NT2/D1 (cell line): ENCODE results near the gene WFS1.

ENCODE experiments used
- DNase-seq: peaks from one replicate; pipeline ENCODE4 v3.0.0-alpha.2; 2011; ENCODE audit warnings: low read depth, low spot score
- H3K27me3 ChIP-seq: 2 replicates; pipeline ENCODE4 v1.6.0; 2011; ENCODE audit warnings: mild to moderate bottlenecking; ENCODE audit not compliant: insufficient read length, insufficient read depth
- H3K36me3 ChIP-seq: 2 replicates; pipeline ENCODE4 v1.6.1; 2011; ENCODE audit warnings: mild to moderate bottlenecking, low read length, mixed read lengths; ENCODE audit not compliant: insufficient read depth, insufficient read length
- H3K4me1 ChIP-seq: 2 replicates; pipeline ENCODE4 v1.5.1; 2011; ENCODE audit not compliant: insufficient read depth, insufficient read length
- H3K4me3 ChIP-seq: 2 replicates; pipeline ENCODE4 v1.5.1; 2011; ENCODE audit warnings: low read depth; ENCODE audit not compliant: insufficient read length
- H3K9ac ChIP-seq: 2 replicates; pipeline ENCODE4 v1.6.0; 2011; ENCODE audit warnings: low read depth; ENCODE audit not compliant: insufficient read length
- H3K9me3 ChIP-seq: 2 replicates; pipeline ENCODE4 v1.5.1; 2011; ENCODE audit warnings: mild to moderate bottlenecking, low read length; ENCODE audit not compliant: insufficient read depth
- SUZ12 ChIP-seq: IDR thresholded peaks from 2 replicates; pipeline ENCODE4 v1.6.1; 2011; ENCODE audit not compliant: insufficient read length, insufficient read depth; ENCODE audit errors: extremely low read depth
- YY1 ChIP-seq: IDR thresholded peaks from 2 replicates; pipeline ENCODE4 v1.6.1; 2011; ENCODE audit not compliant: insufficient read length, insufficient read depth
- ZNF274 ChIP-seq: IDR thresholded peaks from 2 replicates; pipeline ENCODE4 v1.6.1; 2011; ENCODE audit warnings: mild to moderate bottlenecking, low read depth, low read length

The WFS1 gene

DNA sequence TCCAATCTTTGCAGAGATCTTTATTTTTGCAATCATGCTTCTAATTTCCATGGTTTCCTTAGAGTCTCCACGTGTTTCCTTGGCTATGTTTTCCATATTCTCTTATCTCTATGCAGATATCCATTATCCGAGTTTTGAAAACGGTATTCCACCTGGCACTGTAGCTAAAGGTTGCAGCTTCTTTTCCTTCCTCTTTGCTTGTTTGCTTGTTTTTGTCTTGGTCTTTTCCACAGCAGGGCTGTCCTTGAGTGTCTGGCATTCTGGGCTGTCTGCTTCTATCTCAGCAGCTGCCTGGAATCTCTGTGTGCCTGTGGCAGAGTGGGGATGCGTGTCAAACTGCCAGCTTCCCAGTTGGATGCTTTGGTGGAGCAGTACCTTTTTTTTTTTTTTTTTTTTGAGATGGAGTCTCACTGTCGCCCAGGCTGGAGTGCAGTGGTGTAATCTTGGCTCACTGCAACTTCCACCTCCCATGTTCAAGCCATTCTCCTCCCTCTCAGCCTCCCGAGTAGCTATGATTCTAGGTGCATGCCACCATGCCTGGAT is 46.9 kb downstream of the WFS1 start:
- H3K9ac ChIP-seq: no peak overlapping the region
- no peaks in the 10 kb centered on the region for H3K27me3 ChIP-seq
- TF ChIP-seq SUZ12: no peak
- TF ChIP-seq ZNF274: no peak
- TF ChIP-seq YY1: no peak
- no peak overlapping the region for H3K4me3 ChIP-seq
- no peak for DNase-seq
- no peaks in the 10 kb centered on the region for H3K4me1 ChIP-seq
- H3K36me3 ChIP-seq: no peaks in the 10 kb centered on the region
- H3K9me3 ChIP-seq: peaks cover 8% of the 10 kb centered on the region; the same call in 1 of the 2 replicates

DNA sequence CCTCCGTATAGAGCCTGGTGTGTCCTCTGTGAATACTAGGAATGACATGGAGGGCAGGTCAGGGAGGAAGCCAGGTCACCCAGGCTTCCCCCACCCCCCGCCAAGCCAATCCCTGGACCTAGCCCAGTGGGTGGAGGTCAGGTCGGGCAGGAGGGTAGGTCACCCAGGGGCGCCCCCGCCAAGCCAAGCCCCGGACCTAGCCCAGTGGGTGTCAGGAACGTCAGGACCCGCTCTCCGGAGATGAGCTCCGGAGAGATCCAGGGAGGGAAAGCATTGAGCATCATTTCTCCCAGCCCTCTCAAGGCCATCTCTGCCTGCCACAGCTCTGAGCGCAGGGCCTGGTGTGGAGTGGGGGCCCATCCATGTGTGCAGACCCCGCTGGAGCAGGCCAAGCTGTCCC is 48.6 kb downstream of the WFS1 start:
- peaks cover 2% of the 10 kb centered on the region for H3K4me1 ChIP-seq
- H3K36me3 ChIP-seq: no peaks in the 10 kb centered on the region
- no peak for DNase-seq
- H3K4me3 ChIP-seq: no peak overlapping the region
- H3K27me3 ChIP-seq: no peaks in the 10 kb centered on the region
- TF ChIP-seq SUZ12: no peak
- no peak for TF ChIP-seq YY1
- no peak for TF ChIP-seq ZNF274
- H3K9ac ChIP-seq: no peak overlapping the region
- H3K9me3 ChIP-seq: peaks cover 8% of the 10 kb centered on the region; the same call in 1 of the 2 replicates

GRCh38 chr4:6319530-6320150 is 50.0 kb downstream of the WFS1 start:
- Histone ChIP-seq H3K9me3 (peaks cover 8% of the 10 kb centered on the region; the same call in 1 of the 2 replicates), H3K4me1 (peaks cover 5% of the 10 kb centered on the region), H3K4me3 (no peak overlapping the region), H3K27me3 (no peaks in the 10 kb centered on the region), H3K9ac (no peak overlapping the region), H3K36me3 (no peaks in the 10 kb centered on the region)
- no peak for DNase-seq
- TF ChIP-seq SUZ12 (no peak), ZNF274 (no peak), YY1 (no peak)

- Histone ChIP-seq H3K9me3 (peaks cover 8% of the 10 kb centered on the region; the same call in 1 of the 2 replicates), H3K9ac (no peak overlapping the region), H3K4me3 (no peak overlapping the region), H3K36me3 (no peaks in the 10 kb centered on the region), H3K4me1 (peaks cover 10% of the 10 kb centered on the region), H3K27me3 (no peaks in the 10 kb centered on the region)
- DNase-seq: no peak
- no peak for TF ChIP-seq SUZ12
- TF ChIP-seq YY1: no peak
- no peak for TF ChIP-seq ZNF274
Measured at GRCh38 chr4:6320663-6321062, 51.0 kb downstream of the WFS1 start.

- no peak overlapping the region for H3K4me3 ChIP-seq
- TF ChIP-seq ZNF274 (no peak), SUZ12 (no peak), YY1 (no peak)
- H3K27me3 ChIP-seq: no peaks in the 10 kb centered on the region
- no peak for DNase-seq
- no peak overlapping the region for H3K9ac ChIP-seq
- peaks cover 13% of the 10 kb centered on the region for H3K4me1 ChIP-seq
- H3K9me3 ChIP-seq: peaks cover 8% of the 10 kb centered on the region; the same call in 1 of the 2 replicates
- no peaks in the 10 kb centered on the region for H3K36me3 ChIP-seq
Measured at GRCh38 chr4:6321361-6321760, 51.7 kb downstream of the WFS1 start.

DNA sequence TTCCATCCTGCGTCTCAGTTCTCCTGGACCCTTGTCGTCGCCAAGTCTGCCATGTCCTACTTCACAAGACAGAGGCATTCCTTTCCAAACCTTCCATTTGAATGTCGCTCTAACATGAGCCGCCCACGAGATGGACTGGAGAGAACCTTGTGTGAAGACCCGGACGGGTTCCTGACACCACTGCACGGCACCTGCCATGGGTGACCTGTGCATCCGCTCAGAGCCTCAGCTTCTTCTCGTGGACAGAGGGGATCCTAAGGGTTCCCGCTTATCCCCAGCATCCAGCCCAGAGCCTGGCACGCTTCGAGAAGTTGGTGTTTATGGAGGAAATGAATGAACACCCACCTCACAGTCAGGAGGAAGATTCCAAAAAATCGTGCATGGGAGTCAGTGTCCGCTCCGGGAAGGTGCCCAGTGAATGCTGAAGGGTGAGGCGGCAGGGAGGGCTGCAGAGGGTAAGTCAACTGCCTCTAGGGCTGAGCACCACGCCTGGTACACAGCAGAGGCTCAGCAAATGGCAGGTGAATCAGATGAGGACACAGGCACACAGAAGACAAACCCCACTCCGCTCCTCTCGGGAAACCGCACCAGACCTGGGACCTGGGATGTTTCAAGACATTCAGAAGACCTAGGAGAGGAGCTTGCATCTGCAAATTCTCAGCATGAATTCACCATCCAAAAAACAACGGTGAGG is 52.6 kb downstream of the WFS1 start:
- H3K9me3 ChIP-seq: peaks cover 8% of the 10 kb centered on the region; the same call in 1 of the 2 replicates
- peaks cover 16% of the 10 kb centered on the region for H3K4me1 ChIP-seq
- H3K9ac ChIP-seq: no peak overlapping the region
- TF ChIP-seq SUZ12 (no peak), ZNF274 (no peak), YY1 (no peak)
- no peaks in the 10 kb centered on the region for H3K36me3 ChIP-seq
- no peak for DNase-seq
- H3K4me3 ChIP-seq: no peak overlapping the region
- no peaks in the 10 kb centered on the region for H3K27me3 ChIP-seq

GRCh38 chr4:6322761-6323566 is 53.3 kb downstream of the WFS1 start:
- no peaks in the 10 kb centered on the region for H3K36me3 ChIP-seq
- H3K27me3 ChIP-seq: peaks cover under 1% of the 10 kb centered on the region
- no peak for DNase-seq
- no peak overlapping the region for H3K4me3 ChIP-seq
- TF ChIP-seq YY1 (no peak), ZNF274 (no peak)
- peaks cover 16% of the 10 kb centered on the region for H3K4me1 ChIP-seq
- peaks cover 8% of the 10 kb centered on the region; the same call in 1 of the 2 replicates for H3K9me3 ChIP-seq
- no peak overlapping the region for H3K9ac ChIP-seq
